Central memory CD4-positive, alpha-beta T cell (primary cell): Measurements from ENCODE around the gene ALOX5.
"Not testable (repeated sequence)": the region's sequence is repeated elsewhere in the genome, so short reads cannot be mapped to it uniquely, and the experiment has no call there.

Source experiments
- DNase-seq: peaks from one replicate; pipeline ENCODE4 v3.0.0; 2022
- total RNA-seq, 3 experiments: gene quantifications; one replicate each; lab custom pipeline; 2026; lab: John Stamatoyannopoulos, UW

Gene ALOX5
- total RNA-seq: 0.21 to 46.8 (median 16.8) reads per million in 3 experiments

DNA sequence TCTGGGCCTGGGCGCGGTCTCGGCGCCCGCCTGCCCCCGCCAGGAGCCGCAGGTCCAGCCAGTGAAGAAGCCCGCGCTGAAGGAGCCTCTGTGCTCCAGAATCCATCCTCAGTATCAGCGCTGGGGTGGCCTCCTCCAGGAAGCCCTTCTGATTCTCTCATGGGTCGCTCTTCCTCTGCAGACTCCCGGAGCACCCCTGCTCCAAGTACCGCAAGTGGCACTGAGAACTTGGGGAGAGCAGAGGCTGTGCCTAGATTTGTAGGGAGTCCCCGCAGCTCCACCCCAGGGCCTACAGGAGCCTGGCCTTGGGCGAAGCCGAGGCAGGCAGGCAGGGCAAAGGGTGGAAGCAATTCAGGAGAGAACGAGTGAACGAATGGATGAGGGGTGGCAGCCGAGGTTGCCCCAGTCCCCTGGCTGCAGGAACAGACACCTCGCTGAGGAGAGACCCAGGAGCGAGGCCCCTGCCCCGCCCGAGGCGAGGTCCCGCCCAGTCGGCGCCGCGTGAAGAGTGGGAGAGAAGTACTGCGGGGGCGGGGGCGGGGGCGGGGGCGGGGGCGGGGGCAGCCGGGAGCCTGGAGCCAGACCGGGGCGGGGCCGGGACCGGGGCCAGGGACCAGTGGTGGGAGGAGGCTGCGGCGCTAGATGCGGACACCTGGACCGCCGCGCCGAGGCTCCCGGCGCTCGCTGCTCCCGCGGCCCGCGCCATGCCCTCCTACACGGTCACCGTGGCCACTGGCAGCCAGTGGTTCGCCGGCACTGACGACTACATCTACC is at the start of gene ALOX5:
Gene ALOX5 (plus strand): TSS at position 641 of the 774 bp plus-strand sequence. CDS start 64 bp downstream, at position 705.
- peak; percentile 39 for DNase-seq

DNA sequence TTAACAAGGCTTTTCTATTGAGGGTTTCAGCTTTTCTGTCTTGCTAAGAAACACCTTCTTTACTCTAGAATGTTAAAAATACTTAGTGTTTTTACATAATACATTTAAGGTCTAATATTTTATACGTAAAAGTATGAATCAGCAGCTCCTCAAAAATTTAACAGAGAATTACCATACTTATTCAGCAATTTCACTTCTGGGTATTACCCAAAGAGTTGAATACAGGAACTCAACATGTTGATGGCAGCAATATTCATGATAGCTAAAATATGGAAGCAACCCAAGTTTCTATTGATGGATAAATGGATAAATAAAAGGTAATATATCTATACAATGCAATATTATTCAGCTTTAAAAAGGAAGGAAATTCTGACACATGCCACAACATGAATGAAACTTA is 48.9 kb upstream of the ALOX5 start:
- DNase-seq: no peak

DNA sequence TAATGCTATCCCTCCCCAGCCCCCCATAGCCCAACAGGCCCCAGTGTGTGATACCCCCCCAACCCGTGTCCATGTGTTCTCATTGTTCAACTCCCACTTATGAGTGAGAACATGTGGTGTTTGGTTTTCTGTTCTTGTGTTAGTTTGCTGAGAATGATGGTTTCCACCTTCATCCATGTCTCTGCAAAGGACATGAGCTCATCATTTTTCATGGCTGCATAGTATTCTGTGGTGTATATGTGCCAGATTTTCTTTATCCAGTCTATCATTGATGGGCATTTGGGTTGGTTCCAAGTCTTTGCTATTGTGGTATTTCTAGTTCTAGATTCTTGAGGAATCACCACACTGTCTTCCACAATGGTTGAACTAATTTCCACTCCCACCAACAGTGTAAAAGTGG is 47.2 kb upstream of the ALOX5 start:
- not testable (repeated sequence) for DNase-seq

DNA sequence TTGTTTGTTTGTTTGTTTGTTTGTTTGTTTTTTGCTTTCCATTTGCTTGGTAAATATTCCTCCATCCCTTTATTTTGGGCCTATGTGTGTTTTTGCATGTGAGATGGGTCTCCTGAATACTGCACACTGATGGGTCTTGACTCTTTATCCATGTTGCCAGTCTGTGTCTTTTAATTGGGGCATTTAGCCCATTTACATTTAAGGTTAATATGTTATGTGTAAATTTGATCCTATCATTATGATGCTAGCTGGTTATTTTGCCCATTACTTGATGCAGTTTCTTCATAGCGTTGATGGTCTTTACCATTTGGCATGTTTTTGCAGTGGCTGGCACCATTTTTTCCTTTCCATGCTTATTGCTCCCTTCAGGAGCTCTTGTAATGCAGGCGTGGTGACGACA is 42.2 kb upstream of the ALOX5 start:
- not testable (repeated sequence) for DNase-seq

DNA sequence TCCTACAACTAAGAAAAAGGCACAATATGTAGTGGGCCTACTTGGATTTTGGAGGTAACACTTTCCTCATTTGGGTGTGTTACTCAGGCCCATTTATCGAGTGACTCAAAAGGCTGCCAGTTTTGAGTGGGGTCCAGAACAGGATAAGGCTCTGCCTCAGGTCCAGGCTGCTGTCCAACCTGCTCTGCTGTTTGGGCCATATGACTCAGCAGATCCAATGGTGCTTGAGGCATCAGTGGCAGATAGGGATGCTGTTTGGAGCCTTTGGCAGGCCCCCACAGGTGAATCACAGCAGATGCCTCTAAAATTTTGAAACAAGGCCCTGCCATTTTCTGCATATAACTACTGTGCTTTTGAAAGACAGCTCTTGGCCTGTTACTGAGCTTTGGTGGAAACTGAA is 34.1 kb upstream of the ALOX5 start:
- no peak for DNase-seq

DNA sequence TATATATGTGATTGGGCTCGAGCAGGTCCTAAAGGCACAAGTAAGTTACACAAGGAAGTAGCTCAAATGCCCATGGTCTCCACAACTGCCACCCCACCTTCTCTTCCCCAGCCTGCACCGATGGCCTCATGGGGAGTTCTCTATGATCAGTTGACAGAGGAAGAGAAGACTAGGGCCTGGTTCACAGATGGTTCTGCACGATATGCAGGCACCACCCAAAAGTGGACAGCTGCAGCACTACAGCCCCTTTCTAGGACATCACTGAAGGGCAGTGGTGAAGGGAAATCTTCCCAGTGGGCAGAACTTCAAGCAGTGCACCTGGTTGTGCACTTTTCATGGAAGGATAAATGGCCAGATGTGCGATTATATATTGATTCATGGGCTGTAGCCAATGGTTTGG is 33.6 kb upstream of the ALOX5 start:
- not testable (repeated sequence) for DNase-seq

DNA sequence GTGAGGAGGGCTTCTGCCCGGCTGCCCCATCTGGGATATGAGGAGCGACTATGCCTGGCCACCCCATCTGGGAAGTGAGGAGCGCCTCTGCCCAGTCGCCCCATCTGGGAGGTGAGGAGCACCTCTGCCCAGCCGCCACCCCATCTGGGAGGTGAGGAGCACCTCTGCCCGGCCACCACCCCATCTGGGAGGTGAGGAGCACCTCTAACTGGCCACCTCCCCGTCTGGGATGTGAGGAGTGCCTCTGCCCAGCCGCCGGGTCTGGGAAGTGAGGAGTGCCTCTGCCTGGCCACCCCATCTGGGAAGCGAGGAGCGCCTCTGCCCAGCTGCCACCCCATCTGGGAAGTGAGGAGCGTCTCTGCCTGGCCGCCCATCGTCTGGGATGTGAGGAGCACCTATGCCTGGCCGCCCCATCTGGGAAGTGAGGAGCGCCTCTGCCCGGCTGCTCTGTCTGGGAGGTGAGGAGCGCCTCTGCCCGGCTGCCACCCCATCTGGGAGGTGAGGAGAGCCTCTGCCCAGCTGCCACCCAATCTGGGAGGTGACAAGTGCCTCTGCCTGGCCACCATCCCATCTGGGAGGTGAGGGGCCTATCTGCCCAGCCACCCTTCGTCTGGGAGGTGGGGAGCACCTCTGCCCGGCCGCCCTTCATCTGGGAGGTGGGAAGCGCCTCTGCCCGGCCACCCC is 27.2 kb upstream of the ALOX5 start:
- DNase-seq: not testable (repeated sequence)

DNA sequence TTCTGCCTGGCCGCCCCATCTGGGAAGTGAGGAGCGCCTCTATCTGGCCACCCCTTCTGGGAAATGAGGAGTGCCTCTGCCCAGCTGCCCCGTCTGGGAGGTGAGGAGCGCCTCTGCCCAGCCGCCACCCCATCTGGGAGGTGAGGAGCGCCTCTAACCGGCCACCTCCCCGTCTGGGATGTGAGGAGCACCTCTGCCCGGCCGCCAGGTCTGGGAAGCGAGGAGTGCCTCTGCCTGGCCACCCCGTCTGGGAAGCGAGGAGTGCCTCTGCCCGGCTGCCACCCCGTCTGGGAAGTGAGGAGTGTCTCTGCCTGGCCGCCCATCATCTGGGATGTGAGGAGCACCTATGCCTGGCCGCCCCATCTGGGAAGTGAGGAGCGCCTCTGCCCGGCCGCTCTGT is 26.6 kb upstream of the ALOX5 start:
- DNase-seq: not testable (repeated sequence)

DNA sequence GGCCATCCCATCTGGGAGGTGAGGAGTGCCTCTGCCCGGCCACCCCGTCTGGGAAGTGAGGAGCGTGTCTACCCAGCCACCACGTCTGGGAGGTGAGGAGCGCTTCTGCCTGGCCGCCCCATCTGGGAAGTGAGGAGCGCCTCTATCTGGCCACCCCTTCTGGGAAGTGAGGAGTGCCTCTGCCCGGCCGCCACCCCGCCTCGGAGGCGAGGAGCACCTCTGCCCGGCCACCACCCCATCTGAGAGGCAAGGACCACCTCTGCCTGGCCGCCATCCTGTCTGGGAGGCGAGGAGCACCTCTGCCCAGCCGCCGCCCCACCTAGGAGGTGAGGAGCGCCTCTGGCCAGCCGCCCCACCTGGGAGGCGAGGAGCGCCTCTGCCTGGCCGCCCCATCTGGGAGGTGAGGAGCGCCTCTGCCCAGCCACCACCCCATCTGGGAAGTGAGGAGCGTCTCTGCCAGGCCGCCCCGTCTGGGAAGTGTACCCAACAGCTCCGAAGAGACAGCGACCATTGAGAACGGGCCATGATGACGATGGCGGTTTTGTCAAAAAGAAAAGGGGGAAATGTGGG is 25.7 kb upstream of the ALOX5 start:
- not testable (repeated sequence) for DNase-seq

DNA sequence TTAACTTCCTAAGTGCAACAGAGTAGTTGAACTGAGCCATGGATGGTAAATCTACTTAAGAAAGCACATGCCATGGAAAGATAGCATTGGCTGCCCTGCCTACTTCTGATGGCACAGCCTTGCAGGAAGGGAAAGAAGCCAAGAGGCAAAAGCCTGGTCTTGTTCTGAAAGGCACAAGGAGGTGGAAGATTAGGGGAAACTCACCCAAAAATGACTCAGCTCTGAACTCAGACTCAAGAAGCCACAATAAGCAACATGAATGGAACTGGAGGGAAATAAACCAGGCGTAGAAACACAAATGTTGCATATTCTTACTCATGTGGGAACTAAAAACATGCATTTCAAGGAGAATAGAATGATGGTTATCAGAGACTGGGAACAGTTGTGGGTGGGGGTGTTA is 20.8 kb upstream of the ALOX5 start:
- DNase-seq: no peak

DNA sequence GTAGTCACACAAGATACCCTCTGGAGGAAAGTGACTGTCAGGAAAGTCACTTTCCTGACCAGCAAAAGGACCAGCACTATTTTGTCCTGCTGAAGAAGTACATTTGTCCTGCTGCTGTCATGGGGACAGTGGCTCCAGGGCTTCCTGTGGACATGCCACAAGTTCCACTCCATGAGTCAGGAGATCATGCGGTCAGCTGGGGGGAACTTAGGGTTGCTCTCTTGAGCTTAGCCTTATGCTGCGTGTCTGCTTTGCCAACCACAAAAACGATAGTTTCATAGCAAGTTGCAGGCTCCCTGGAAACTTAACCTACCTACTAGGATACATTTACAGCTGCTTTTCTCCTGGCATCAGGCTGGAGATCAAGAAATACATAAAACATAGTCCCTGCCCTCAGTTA is 19.8 kb upstream of the ALOX5 start:
- no peak for DNase-seq

DNA sequence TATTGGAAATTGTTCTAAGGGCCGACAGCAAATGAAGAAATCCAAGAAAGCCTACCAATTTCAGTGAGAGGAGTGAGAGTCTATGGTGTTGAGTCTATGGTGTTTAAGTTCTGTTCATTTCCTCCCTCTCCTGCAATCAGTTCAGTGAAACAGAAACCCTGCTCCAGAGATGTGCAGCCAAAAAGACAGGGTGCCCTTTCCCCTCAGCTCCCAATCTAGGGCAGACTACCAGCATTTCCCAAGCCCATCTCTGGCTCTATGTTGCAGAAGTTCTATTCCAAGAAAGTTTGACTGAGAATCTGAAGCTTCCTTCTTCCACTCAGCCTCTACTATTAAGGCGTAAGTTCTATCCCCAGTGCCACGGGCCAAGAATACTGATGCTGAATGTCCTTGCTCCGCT is 18.5 kb upstream of the ALOX5 start:
- no peak for DNase-seq

DNA sequence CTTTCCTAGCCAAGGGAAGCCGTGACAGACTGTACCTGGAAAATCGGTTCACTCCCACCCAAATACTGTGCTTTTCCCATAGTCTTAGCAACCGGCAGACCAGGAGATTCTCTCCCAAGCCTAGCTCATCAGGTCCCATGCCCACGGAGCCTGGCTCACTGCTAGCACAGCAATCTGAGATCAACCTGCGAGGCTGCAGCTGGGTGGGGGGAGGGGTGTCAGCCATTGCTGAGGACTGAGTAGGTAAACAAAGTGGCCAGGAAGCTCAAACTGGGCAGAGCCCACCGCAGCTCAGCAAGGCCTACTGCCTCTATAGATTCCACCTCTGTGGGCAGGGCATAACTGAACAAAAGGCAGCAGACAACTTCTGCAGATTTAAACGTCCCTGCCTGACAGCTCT is 15.1 kb upstream of the ALOX5 start:
- DNase-seq: not testable (repeated sequence)

DNA sequence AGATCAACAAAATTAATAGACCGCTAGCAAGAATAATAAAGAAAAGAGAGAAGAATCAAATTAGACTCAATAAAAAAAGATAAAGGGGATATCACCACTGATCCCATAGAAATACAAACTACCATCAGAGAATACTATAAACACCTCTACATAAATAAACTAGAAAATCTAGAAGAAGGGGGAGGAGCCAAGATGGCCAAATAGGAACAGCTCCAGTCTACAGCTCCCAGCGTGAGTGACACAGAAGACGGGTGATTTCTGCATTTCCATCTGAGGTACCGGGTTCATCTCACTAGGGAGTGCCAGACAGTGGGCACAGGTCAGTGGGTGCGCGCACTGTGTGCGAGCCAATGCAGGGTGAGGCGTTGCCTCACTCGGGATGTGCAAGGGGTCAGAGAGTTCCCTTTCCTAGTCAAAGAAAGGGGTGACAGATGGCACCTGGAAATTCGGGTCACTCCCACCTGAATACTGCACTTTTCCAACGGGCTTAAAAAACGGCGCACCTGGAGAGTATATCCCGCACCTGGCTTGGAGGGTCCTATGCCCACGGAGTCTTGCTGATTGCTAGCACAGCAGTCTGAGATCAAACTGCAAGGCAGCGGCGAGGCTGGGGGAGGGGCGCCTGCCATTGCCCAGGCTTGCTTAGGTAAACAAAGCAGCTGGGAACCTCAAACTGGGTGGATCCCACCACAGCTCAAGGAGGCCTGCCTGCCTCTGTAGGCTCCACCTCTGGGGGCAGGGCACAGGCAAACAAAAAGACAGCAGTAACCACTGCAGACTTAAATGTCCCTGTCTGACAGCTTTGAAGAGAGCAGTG is 11.8 kb upstream of the ALOX5 start:
- peak; percentile 52 for DNase-seq

DNA sequence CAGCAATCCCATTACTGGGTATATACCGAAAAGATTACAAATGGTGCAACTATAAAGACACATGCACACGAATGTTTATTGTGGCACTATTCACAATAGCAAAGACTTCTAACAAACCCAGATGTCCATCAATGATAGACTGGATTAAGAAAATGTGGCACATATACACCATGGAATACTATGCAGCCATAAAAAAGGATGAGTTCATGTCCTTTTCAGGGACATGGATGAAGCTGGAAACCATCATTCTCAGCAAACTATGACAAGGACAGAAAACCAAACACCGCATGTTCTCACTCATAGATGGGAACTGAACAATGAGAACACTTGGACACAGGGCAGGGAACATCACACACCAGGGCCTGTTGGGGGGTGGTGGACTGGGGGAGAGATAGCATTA is 6.4 kb upstream of the ALOX5 start:
- not testable (repeated sequence) for DNase-seq

DNA sequence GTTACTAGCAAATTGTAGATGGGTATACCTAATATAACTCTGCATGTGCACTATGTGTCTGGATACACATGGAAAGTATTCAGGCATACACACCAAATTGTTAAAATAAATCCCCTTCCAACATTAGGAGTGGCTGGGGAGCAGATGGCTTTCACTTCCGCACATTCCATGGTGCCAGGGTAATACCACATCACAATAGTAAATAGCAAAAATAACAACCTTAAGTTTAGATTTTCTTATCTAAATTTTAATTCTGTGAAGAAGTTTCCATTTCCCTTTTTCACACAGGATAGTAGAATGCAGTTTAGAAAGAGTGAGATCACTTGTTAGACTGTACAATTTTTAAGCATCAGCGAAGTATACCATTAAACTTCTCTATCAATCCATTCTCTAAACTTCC is 5.8 kb upstream of the ALOX5 start:
- no peak for DNase-seq

DNA sequence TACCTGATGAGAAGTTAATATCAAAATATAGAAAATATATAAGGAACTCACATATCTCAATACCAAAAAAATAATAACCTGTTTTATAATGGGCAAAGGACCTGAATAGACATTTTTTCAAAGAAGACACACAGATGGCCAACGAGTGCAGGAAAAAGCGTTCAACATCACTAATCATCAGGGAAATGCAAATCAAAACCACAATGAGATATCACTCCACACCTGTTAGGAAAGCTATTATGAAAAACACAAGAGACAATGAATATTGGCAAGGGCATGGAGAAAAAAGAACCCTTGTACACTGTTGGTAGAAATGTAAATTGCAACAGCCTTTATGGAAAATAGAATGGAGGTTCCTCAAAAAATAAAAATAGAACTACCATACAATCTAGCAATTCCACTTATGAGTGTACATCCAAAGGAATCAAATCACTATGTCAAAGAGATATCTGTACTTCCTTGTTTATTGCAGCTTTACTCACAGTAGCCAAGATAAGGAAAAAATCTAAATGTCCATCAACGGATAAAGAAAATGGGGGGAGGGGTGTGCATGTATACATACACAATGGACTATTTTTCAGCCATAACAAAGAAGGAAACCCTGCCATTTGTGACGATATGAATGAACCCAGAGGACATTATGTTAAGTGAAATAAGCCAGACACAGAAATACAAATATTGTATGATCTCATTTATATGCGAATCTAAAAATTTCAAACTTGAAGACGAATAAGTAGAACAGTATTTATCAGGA is 3.6 kb upstream of the ALOX5 start:
- no peak for DNase-seq

DNA sequence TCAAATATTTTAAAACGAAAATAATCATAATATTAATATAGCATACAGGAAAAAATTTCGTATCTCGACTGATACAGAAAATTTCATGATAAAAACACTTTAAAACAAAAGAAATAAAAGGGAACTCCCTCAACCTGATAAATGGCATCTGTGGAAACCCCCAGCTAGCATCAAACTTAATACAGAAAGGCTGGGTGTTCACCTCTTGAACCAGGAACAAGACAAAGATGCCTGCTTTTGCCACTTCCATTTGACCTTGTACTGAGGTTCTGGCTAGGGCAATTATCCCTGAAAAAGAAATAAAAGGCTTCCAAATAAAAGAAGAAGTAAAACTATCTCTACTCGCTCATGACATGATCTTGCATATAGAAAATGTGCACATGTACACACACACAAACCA is 2.5 kb upstream of the ALOX5 start:
- no peak for DNase-seq

DNA sequence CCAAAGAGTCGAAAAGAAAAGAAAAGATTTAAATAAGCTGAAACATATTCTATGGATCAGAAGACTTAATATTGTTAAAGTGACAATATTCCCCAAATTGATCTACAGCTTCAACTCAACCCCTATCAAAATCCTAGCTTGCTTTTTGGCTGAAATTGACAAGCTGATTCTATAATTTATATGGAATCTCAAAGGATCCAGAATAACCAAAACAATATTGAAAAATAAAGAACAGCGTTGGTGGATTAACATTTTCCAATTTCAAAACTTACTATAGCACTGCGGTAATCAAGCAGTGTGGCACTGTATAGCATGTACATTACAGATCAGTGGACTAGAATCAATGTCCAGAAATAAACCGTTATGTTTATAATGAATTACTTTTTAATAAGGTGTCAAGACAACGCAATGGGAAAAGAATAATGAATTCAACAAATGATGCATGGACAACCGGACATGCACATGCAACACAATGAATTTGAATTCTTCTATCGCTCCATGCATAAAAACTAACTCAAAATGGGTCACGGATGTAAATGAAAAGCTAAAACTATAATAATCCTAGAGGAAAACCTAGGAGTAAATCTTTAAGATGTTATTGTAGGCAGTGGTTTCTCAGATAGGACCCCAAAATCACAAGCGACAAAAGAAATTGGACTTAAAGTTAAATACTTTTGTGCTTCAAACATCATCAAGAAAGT is 1.6 kb upstream of the ALOX5 start:
- no peak for DNase-seq

DNA sequence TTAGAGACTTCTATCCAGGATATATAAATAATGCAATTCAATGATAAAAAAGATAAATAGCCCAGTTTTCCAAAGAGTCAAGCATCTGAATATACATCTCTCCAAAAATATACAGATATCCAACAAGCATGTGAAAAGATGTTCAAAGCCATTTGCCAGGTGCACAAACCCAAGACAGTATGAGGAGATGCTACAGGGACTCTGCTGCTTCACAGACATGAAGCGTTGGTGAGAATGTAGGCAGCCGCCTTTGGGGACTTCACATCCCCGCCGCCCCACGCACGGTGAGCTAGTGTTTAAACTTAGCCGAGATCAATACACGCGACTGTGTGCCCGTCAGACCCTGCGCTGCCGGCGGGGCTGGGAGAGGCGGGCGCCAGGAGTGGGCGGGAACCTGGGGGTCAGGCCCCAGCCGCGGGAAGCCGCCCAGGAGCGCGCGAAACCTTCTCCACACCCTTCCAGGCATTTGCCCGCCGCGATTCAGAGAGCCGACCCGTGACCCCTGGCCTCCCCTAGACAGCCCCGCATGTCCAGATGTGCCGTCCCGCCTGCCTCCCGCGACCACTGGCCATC is 927 bp upstream of the ALOX5 start:
- peak; percentile 24 for DNase-seq

DNA sequence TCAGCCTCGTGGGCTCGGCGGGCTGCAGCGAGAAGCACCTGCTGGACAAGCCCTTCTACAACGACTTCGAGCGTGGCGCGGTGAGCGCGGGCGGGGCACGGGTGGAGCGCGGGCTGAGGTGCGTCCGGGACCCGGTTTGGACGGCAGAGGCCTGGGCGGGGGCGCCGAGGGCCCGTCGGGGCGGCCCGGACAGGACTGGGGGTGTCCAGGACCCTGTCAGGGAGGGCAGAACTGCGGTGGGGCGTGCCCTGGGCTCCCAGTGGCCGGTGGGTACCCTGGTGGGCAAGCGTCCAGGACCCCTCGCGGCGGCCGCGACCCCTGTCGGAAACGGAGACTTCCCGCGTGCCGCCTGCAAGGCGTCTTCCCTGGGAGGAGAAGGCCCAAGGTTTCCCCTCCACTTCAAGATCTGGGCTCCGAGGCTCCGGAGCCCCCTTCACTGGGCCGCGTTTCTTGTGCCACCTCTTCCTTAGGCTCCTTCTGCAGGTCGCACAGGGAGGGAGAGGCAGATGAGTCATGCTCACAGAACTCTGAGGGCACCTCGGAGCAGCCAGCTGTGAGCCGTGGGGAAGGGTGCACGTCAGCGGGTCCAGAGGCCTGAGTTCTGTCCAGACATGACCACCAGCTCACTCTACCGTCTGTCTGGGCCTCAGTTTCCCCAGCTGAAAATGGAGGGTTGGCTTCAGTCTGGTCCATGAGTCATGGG is 485 bp downstream of the ALOX5 start:
- DNase-seq: no peak
